Activated CD8-positive, alpha-beta T cell treated with anti-CD3 and anti-CD28 coated beads, Interleukin-2, amount 10 ng/mL, durations not matched to agents 7 days and 5 days (primary cell): ENCODE measurements around the gene FAM156A. TPM values are rescaled to one million over a fixed set of nuclear protein-coding genes. Genes with fewer than 3 reads are reported as not detected.
"Not testable (repeated sequence)": the region's sequence is repeated elsewhere in the genome, so short reads cannot be mapped to it uniquely, and the experiment has no call there.

Experiments
- ATAC-seq: fragments of 150-1000 bp; cut with Tn5 transposase; one replicate; pipeline ENCODE4 v1.10.0; 2021; ENCODE audit warnings: moderate library complexity
- CTCF ChIA-PET: fragments of 350-600 bp; sonication (Branson Sonifier 250); formaldehyde crosslinking; loops from one replicate; lab custom pipeline; 2021; ENCODE audit warnings: antibody characterized with exemption; lab: Charles Lee
- POLR2A ChIA-PET: fragments of 350-600 bp; sonication (Branson Sonifier 250); formaldehyde crosslinking; loops from one replicate; lab custom pipeline; 2021; ENCODE audit warnings: antibody characterized with exemption; lab: Charles Lee
- DNase-seq: peaks from one replicate; pipeline ENCODE4 v3.0.0-alpha.2; 2020
- H3K27ac Mint-ChIP-seq: one replicate; pipeline ENCODE4 v1.8.0; 2021; ENCODE audit warnings: mild to moderate bottlenecking, mixed read lengths
- H3K27me3 Mint-ChIP-seq: one replicate; pipeline ENCODE4 v1.8.0; 2021; ENCODE audit warnings: low read depth, mixed read lengths
- H3K36me3 Mint-ChIP-seq: one replicate; pipeline ENCODE4 v1.8.0; 2021; ENCODE audit warnings: low read depth, mixed read lengths
- H3K4me1 Mint-ChIP-seq: one replicate; pipeline ENCODE4 v1.8.0; 2021; ENCODE audit warnings: low read depth, mixed read lengths
- H3K4me3 Mint-ChIP-seq: one replicate; pipeline ENCODE4 v1.8.0; 2021; ENCODE audit warnings: mild to moderate bottlenecking, mixed read lengths
- H3K9me3 Mint-ChIP-seq: one replicate; pipeline ENCODE4 v1.8.0; 2022; ENCODE audit warnings: mixed read lengths; ENCODE audit not compliant: insufficient read depth
- total RNA-seq, 2 experiments: library from RNA; stranded (reverse); gene quantifications; one replicate each; pipeline ENCODE4 v1.2.3, GENCODE V29; 2021

FAM156A gene
- total RNA-seq, 2 experiments from 2014 or later, result 19.3 to 19.7 TPM

- POLR2A ChIA-PET, DNase-seq, ATAC-seq, CTCF ChIA-PET, H3K36me3 Mint-ChIP-seq, H3K27ac Mint-ChIP-seq, H3K4me3 Mint-ChIP-seq, H3K9me3 Mint-ChIP-seq: not testable (repeated sequence)
- Mint-ChIP-seq H3K27me3 (peaks cover 16% of the 10 kb centered on the region), H3K4me1 (peaks cover 13% of the 10 kb centered on the region)
These were observed 28.1 kb downstream of the FAM156A start for GRCh38 chrX:52930214-52930613.

GRCh38 chrX:52923781-52924241, 34.5 kb downstream of the FAM156A start:
- CTCF ChIA-PET, result interaction anchor here (1.1 kb wide), 1 partner anchor 11 kb away, joined by 3 read pairs; no protein-coding TSS in a partner anchor
- Mint-ChIP-seq H3K4me1 (peaks cover 23% of the 10 kb centered on the region), H3K4me3 (no peak overlapping the region)

GRCh38 chrX:52914704-52915103, 43.6 kb downstream of the FAM156A start:
- H3K4me1 Mint-ChIP-seq, CTCF ChIA-PET, H3K9me3 Mint-ChIP-seq, POLR2A ChIA-PET, H3K36me3 Mint-ChIP-seq, H3K27ac Mint-ChIP-seq, H3K4me3 Mint-ChIP-seq, DNase-seq, ATAC-seq, H3K27me3 Mint-ChIP-seq: not testable (repeated sequence)

More at GRCh38 chrX:52923781-52924241, 34.5 kb downstream of the FAM156A start:
- ATAC-seq, result no peak
- POLR2A ChIA-PET, result interaction anchor here (0.8 kb wide), 1 partner anchor 1120 kb away, joined by 3 read pairs; no protein-coding TSS in a partner anchor
- Mint-ChIP-seq H3K36me3 (no peaks in the 10 kb centered on the region), H3K9me3 (no peaks in the 10 kb centered on the region), H3K27me3 (peaks cover 12% of the 10 kb centered on the region), H3K27ac (no peak overlapping the region)
- DNase-seq, result no peak

- H3K4me1 Mint-ChIP-seq, H3K27ac Mint-ChIP-seq, CTCF ChIA-PET, H3K27me3 Mint-ChIP-seq, H3K4me3 Mint-ChIP-seq, DNase-seq, H3K36me3 Mint-ChIP-seq, H3K9me3 Mint-ChIP-seq, POLR2A ChIA-PET, ATAC-seq: not testable (repeated sequence)
These were observed 44.6 kb downstream of the FAM156A start for GRCh38 chrX:52913681-52914080.

- H3K4me1 Mint-ChIP-seq, CTCF ChIA-PET, H3K27me3 Mint-ChIP-seq, H3K36me3 Mint-ChIP-seq, DNase-seq, POLR2A ChIA-PET, H3K9me3 Mint-ChIP-seq, H3K27ac Mint-ChIP-seq, ATAC-seq, H3K4me3 Mint-ChIP-seq: not testable (repeated sequence)
These were observed 48.9 kb downstream of the FAM156A start for GRCh38 chrX:52909313-52909969.

- H3K27me3 Mint-ChIP-seq, H3K4me1 Mint-ChIP-seq, H3K36me3 Mint-ChIP-seq, POLR2A ChIA-PET, CTCF ChIA-PET, H3K4me3 Mint-ChIP-seq, ATAC-seq, H3K9me3 Mint-ChIP-seq, DNase-seq, H3K27ac Mint-ChIP-seq: not testable (repeated sequence)
These were observed 50.4 kb downstream of the FAM156A start for GRCh38 chrX:52907900-52908299.

GRCh38 chrX:52907137-52907536, 51.2 kb downstream of the FAM156A start:
- H3K36me3 Mint-ChIP-seq, CTCF ChIA-PET: not testable (repeated sequence)

GRCh38 chrX:52906072-52906471, 52.2 kb downstream of the FAM156A start:
- H3K36me3 Mint-ChIP-seq, H3K9me3 Mint-ChIP-seq, H3K4me3 Mint-ChIP-seq, H3K27ac Mint-ChIP-seq, H3K4me1 Mint-ChIP-seq, H3K27me3 Mint-ChIP-seq, POLR2A ChIA-PET, ATAC-seq, CTCF ChIA-PET, DNase-seq: not testable (repeated sequence)

More at GRCh38 chrX:52907137-52907536, 51.2 kb downstream of the FAM156A start:
- H3K27me3 Mint-ChIP-seq, DNase-seq, H3K27ac Mint-ChIP-seq, H3K9me3 Mint-ChIP-seq, ATAC-seq, H3K4me3 Mint-ChIP-seq, H3K4me1 Mint-ChIP-seq, POLR2A ChIA-PET: not testable (repeated sequence)

GRCh38 chrX:52905531-52905930, 52.8 kb downstream of the FAM156A start:
- H3K27me3 Mint-ChIP-seq, CTCF ChIA-PET: not testable (repeated sequence)

More at GRCh38 chrX:52905531-52905930, 52.8 kb downstream of the FAM156A start:
- ATAC-seq, DNase-seq, H3K36me3 Mint-ChIP-seq, H3K4me3 Mint-ChIP-seq, H3K9me3 Mint-ChIP-seq, H3K4me1 Mint-ChIP-seq, H3K27ac Mint-ChIP-seq, POLR2A ChIA-PET: not testable (repeated sequence)

Other genes with a start within 250 kb of the FAM156A start
- not detected for gene SSX2B, start 207.3 kb downstream of the FAM156A start, total RNA-seq
- gene SPANXN5, start 161.1 kb downstream of the FAM156A start, total RNA-seq, result not detected
- gene XAGE5, start 147.2 kb downstream of the FAM156A start, total RNA-seq, result not detected
- gene XAGE3, start 90.4 kb downstream of the FAM156A start, total RNA-seq, result not detected
- gene FAM156B, start 61.2 kb downstream of the FAM156A start, total RNA-seq, result 10 to 100 TPM; 15.4 to 16.3 TPM
- gene GPR173, start 90.3 kb upstream of the FAM156A start, total RNA-seq, result not detected
- gene TSPYL2, start 123.8 kb upstream of the FAM156A start, total RNA-seq, result 10 to 100 TPM; 18.1 to 20.0 TPM
- gene KANTR, start 135.6 kb upstream of the FAM156A start, total RNA-seq, result 10 to 100 TPM; 11.5 to 11.6 TPM